OCI-LY1 (cell line): Measurements from ENCODE around the gene GRIPAP1.

Source experiments
- CTCF ChIP-seq: fragments of 200-600 bp; sonication (generic), shearing (Covaris generic); IDR thresholded peaks from 2 replicates; pipeline ENCODE4 v1.5.1; 2017; ENCODE audit warnings: mild to moderate bottlenecking, antibody characterized with exemption, low read length, moderate library complexity, mixed read lengths
- EZH2 ChIP-seq: fragments of 200-600 bp; sonication (generic), shearing (Covaris generic); IDR thresholded peaks from 2 replicates; pipeline ENCODE4 v1.8.0; 2017; ENCODE audit warnings: borderline replicate concordance, mixed run types, mild to moderate bottlenecking, antibody characterized with exemption, low read length, moderate library complexity, mixed read lengths

DNA sequence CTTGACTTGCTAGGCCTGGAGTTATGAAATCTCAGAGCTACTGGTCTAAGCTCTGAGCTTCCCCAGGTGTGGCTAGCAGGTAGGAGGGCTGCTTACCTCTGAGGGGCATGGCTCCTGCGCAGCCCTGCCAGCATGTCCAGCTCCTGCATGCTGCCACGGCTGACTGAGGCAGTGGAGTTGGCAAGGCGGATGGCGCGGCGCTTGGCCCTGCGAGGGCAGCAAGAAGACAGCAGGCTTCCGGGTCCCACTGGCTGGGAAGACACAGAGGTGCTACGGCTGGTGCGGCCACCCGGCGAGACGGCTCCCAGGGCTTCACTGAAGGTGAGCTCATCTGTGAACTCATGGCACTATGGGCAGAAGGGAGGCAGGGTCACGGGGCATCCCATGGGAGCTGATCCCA lies 36.1 kb downstream of the GRIPAP1 start:
- TF ChIP-seq CTCF (no peak), EZH2 (no peak)
